Activated CD4-positive, alpha-beta T cell treated with anti-CD3 and anti-CD28 coated beads for 48 hours (primary cell): Measurements from ENCODE around the gene KLHDC10.
A peak's percentile ranks its signal among the peaks of the same experiment; 100 is the strongest.
"Not testable (repeated sequence)": the region's sequence is repeated elsewhere in the genome, so short reads cannot be mapped to it uniquely, and the experiment has no call there.

Experiments used
- DNase-seq: peaks from one replicate; pipeline ENCODE4 v3.0.0-alpha.2; 2020

Gene KLHDC10

GRCh38 chr7:130124711-130125110 is 54.4 kb downstream of the KLHDC10 start:
- no peak for DNase-seq

GRCh38 chr7:130126840-130127239 is 56.5 kb downstream of the KLHDC10 start:
- not testable (repeated sequence) for DNase-seq

GRCh38 chr7:130127404-130127803 is 57.1 kb downstream of the KLHDC10 start:
- no peak for DNase-seq

GRCh38 chr7:130127821-130128317 is 57.5 kb downstream of the KLHDC10 start:
- DNase-seq, result no peak

- no peak for DNase-seq
Measured at GRCh38 chr7:130129011-130129411, 58.7 kb downstream of the KLHDC10 start.

GRCh38 chr7:130131191-130131834 is 61.0 kb downstream of the KLHDC10 start:
- no peak for DNase-seq

GRCh38 chr7:130131964-130132875 is 61.9 kb downstream of the KLHDC10 start:
- DNase-seq, result no peak

GRCh38 chr7:130133029-130133782 is 62.9 kb downstream of the KLHDC10 start:
- DNase-seq, result no peak

GRCh38 chr7:130134106-130134636 is 63.8 kb downstream of the KLHDC10 start:
- DNase-seq, result no peak

- no peak for DNase-seq
Measured at GRCh38 chr7:130134726-130135125, 64.4 kb downstream of the KLHDC10 start.

- no peak for DNase-seq
Measured at GRCh38 chr7:130135208-130136205, 65.2 kb downstream of the KLHDC10 start.

GRCh38 chr7:130136579-130137167 is 66.3 kb downstream of the KLHDC10 start:
- no peak for DNase-seq

GRCh38 chr7:130137207-130137606 is 66.9 kb downstream of the KLHDC10 start:
- DNase-seq, result no peak

GRCh38 chr7:130139193-130139960 is 69.0 kb downstream of the KLHDC10 start:
- DNase-seq, result no peak

GRCh38 chr7:130140551-130141160 is 70.3 kb downstream of the KLHDC10 start:
- no peak for DNase-seq

GRCh38 chr7:130141161-130141883 is 71.0 kb downstream of the KLHDC10 start:
- peak; percentile 64 for DNase-seq

- DNase-seq, result no peak
Measured at GRCh38 chr7:130141884-130142653, 71.7 kb downstream of the KLHDC10 start.

- no peak for DNase-seq
Measured at GRCh38 chr7:130142654-130143333, 72.5 kb downstream of the KLHDC10 start.
